Esophagus mucosa (tissue), 1 donor: ENCODE results near the gene RASGEF1C. TPM values are rescaled to one million over a fixed set of nuclear protein-coding genes. Genes with fewer than 3 reads are reported as not detected.

Experiments used
- ATAC-seq: fragments of 200-7000 bp; cut with Tn5 transposase; one replicate; pipeline ENCODE4 v1.9.1; 2020
- total RNA-seq: library from RNA; stranded (reverse); gene quantifications from one replicate; pipeline ENCODE4 v1.2.4, GENCODE V29; 2023
- donor health status: DM: yes; HTN: yes; CAD: no.

Gene RASGEF1C
- total RNA-seq = not detected

- peak; percentile 89 for ATAC-seq
These were observed at the start of gene RASGEF1C for GRCh38 chr5:180209137-180209581. TSS of gene RASGEF1C (minus strand) at chr5:180209211. CDS start at chr5:180138052, 71,159 bp downstream.

- no peak for ATAC-seq
These were observed 44.2 kb upstream of the RASGEF1C start for GRCh38 chr5:180253036-180253824.

GRCh38 chr5:180251887-180252286 is 42.9 kb upstream of the RASGEF1C start:
- no peak for ATAC-seq

- no peak for ATAC-seq
These were observed 42.1 kb upstream of the RASGEF1C start for GRCh38 chr5:180251141-180251540.

GRCh38 chr5:180250329-180250728 is 41.3 kb upstream of the RASGEF1C start:
- no peak for ATAC-seq

- ATAC-seq = no peak
These were observed 32.6 kb upstream of the RASGEF1C start for GRCh38 chr5:180241600-180241999.

GRCh38 chr5:180238631-180239030 is 29.6 kb upstream of the RASGEF1C start:
- ATAC-seq = no peak

GRCh38 chr5:180235846-180236245 is 26.8 kb upstream of the RASGEF1C start:
- no peak for ATAC-seq

- no peak for ATAC-seq
These were observed 26.1 kb upstream of the RASGEF1C start for GRCh38 chr5:180235077-180235476.

- no peak for ATAC-seq
These were observed 25.3 kb upstream of the RASGEF1C start for GRCh38 chr5:180234271-180234670.

GRCh38 chr5:180233729-180234128 is 24.7 kb upstream of the RASGEF1C start:
- no peak for ATAC-seq

- no peak for ATAC-seq
These were observed 21.0 kb upstream of the RASGEF1C start for GRCh38 chr5:180230017-180230416.

GRCh38 chr5:180222056-180222455 is 13.0 kb upstream of the RASGEF1C start:
- no peak for ATAC-seq

GRCh38 chr5:180217797-180218196 is 8.8 kb upstream of the RASGEF1C start:
- ATAC-seq = no peak

GRCh38 chr5:180216646-180217171 is 7.7 kb upstream of the RASGEF1C start:
- no peak for ATAC-seq

- no peak for ATAC-seq
These were observed 7.0 kb upstream of the RASGEF1C start for GRCh38 chr5:180215783-180216630.

- no peak for ATAC-seq
These were observed 6.1 kb upstream of the RASGEF1C start for GRCh38 chr5:180214870-180215770.

- no peak for ATAC-seq
These were observed 4.7 kb upstream of the RASGEF1C start for GRCh38 chr5:180213657-180214207.

- no peak for ATAC-seq
These were observed 4.2 kb upstream of the RASGEF1C start for GRCh38 chr5:180213256-180213600.

- ATAC-seq = no peak
These were observed 3.6 kb upstream of the RASGEF1C start for GRCh38 chr5:180212363-180213255.

- no peak for ATAC-seq
These were observed 2.7 kb upstream of the RASGEF1C start for GRCh38 chr5:180211761-180212035.
